GM19099 (cell line): ENCODE measurements around the gene TRPM5.

Experiments used
- POLR2A ChIP-seq: IDR thresholded peaks from 3 replicates; pipeline ENCODE4 v1.6.1; 2011; ENCODE audit warnings: low read depth; ENCODE audit not compliant: insufficient read length; ENCODE audit errors: extremely low read depth

TRPM5 gene

DNA sequence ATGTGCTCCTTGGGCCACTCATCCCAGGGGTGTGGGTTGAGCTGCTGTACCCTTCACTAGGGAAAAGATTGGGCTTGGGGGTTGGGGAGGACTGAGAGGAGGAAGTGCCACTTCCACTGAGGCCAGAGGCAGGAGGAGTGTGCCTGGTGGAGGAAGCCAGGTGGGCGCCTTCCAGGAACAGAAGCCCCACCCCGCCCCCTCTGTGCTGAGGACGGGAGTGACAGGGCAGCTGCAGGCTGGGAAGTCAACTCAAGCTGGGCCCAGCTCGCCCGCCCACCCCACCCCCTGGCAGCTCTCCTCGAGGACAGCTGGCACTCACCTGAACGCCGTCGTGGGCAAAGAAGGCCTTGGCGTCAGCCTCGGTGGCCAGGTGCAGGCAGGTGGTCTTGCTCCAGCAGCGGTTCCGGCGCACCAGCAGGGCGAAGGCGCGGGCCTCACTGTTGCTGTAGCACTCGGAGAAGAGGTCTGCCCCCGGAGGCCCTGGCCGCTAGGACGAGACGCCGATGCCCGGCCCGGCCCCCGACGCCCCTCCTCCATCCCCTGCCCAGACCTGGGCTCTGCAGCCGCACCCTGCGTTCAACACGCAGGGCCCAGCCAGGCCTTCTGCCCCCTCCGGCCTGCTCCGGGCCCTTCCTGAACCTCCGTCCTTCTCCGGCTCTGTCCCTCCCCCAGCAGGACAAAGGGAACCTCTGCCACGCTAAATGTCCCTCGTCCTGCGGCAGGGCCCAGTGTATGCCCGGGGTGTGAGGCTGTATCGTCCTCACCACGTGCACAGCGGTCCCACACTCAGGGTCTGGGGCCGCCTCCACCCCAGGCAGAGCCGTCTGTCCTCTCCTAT, 30.4 kb downstream of the TRPM5 start:
- TF ChIP-seq POLR2A: no peak

DNA sequence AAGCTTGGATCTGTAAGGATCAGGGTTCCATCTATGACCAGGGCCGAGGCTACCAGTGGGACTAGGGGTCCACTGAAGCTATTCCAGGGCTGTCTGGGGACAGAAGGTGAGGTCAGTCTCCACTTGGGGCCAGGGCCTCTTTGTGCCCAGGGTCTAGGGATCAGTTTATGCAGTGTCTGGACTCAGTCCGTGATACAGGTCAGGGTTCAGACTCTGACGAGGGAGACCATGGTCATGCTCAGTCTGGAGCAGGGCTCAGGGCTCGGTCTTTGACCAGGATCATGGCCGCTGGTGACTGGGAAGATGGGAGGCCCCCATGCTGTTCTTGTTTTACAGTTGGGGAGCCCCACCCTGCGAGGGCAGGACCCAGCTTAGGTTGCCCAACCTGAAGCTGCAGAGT, 32.0 kb downstream of the TRPM5 start:
- TF ChIP-seq POLR2A: no peak

- no peak for TF ChIP-seq POLR2A
Measured at GRCh38 chr11:2411446-2412305, 32.6 kb downstream of the TRPM5 start.

DNA sequence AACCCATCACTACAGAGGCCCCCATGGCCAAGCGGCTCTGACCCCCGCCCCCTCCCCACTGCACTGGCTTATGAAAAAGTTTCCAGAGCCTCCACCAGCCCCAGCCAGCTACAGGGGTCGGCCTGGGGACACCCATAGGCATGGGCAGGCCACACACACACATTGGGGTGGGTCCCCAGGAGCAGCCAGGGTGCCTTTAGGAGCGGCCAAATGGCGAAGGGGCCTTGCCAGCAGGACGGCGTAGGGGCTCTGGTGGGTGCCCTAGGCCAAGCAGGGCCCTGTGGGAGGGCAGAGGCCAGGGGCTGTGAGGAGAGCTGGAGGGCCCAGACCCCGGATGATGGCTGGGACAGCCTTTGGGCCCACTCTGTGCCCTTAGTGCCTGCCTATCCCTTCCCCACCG, 33.7 kb downstream of the TRPM5 start:
- no peak for TF ChIP-seq POLR2A

DNA sequence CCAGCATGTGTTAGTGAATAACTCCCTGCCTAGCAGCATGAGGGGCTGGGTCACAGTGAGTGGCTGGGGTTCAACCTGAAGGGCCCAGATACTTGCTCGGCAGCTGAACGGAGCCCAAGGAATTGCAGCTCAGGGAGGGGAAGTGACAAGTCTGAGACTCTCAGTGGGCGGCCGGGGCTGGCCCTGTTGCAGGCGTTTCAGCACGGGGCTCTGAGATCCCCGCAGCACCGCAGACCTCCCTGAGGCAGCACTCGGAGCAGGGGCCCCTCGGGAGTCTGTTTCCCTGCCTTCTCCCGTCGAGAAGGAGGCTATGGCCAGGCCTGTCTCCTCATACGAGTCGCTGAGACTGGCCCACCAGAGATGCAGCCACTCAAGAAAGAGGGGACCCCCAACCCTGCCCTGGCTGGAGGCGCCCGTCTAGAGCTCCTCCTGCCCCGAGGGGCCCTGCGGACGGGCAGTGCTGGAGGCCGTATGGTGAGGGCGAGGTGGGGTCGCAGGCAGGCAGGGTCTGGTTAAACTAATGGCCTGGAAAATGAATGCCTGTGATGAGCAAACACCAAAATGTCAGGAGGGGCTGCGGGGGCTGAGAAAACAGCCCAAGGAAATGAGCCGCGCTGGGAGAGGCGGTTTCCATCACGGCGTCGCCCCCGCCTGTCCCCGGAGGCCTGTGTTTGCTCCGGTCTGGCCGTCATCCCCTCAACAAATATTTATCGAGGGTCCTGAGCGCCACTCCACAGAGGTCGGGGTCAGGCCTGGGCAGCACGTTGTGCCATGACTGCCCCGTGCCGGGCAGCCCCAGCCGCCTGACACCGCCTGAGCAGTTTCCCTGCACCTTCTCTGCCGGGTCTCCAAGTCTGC, 34.5 kb downstream of the TRPM5 start:
- TF ChIP-seq POLR2A: no peak

DNA sequence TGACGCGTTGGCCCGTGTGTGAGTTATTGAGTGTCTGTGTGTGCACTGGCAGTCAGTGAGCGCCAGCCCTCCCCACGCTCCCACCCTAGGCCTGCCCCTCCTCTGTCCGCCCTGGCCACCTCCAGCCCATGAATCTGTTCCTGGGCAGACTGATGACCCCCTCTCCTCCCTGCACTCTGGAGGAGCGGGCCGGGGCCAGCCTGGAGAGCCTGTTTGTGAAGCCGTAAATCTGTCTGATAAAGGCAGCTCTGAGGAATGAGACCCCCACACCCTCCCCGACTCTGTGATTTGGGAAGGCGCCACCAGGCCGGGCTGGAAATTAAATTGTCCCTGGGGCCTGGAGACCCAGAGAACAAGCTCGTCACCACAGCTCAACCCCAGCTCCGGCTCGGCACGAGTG, 35.2 kb downstream of the TRPM5 start:
- no peak for TF ChIP-seq POLR2A

- no peak for TF ChIP-seq POLR2A
Measured at GRCh38 chr11:2408671-2409070, 35.6 kb downstream of the TRPM5 start.

GRCh38 chr11:2406878-2407410, 37.4 kb downstream of the TRPM5 start:
- TF ChIP-seq POLR2A: no peak

GRCh38 chr11:2406451-2406850, 37.9 kb downstream of the TRPM5 start:
- TF ChIP-seq POLR2A: no peak

DNA sequence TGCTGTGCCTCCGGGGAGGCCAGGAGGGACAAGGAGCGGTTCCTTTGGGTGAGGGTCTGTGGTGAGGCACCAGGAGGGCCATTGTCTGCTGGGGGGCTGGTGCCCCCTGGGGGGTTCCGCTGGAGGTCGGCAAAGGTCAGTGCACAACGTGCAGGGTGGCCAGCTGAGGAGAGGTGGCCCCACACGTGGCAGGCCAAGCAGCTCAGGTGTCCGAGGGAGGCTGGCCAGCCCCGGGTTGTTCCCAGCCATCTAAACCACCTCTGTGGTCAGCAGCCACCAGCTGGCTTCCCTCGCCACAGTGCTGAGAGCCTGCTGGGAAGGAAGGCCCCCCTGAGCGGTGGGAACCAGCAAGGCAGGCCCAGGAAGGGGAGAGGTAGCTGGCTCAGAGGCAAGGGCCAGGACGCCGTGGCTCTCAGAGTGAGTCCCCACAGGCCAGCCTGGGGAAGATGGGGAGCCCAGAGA, 39.5 kb downstream of the TRPM5 start:
- TF ChIP-seq POLR2A: peak; percentile 36

- TF ChIP-seq POLR2A: no peak
Measured at GRCh38 chr11:2402890-2403645, 41.2 kb downstream of the TRPM5 start.

DNA sequence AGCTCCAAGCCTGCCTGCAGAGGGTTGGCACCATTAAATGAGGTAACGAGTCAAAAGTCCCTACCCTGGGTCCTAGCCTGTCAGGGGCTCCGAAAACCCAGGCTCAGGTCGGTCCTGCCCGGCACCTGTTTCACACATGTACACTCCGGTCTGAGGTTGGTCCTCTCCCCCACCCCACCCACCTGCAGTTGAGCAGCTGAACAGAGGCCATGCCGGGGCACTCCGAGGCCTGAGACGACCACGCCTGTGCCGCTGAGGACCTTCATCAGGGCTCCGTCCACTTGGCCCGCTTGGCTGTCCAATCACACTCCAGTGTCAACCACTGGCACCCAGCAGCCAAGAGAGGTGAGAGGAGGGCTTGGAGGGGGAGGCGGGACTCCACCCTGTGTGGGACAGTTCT, 42.2 kb downstream of the TRPM5 start:
- TF ChIP-seq POLR2A: no peak

DNA sequence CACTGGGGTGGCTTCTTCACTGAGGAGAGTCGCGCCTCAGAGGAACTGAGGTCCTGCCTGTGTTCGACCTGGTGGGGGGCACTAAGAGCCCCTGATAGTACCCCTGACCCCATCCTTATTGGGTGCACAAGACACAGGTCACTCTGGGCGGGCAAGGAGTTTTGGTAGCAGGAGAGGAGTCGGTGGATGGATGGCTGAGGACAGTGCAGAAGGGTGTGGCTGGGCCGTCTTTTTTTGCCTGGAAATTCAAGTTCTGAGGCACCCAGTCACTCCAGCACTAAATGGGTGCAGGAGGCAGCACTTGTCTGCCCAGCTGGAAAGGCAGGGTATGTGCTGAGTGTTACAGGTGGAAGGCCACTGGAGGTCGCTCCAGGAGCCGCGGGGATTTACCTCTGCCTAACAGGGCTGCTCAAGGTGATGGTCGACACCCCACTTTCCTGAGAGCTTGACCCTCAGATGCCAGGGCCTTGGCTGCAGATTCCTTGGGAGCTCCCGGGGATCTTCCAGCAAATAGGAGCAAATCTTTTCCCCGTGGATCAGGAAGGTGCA, 42.8 kb downstream of the TRPM5 start:
- no peak for TF ChIP-seq POLR2A
